Daoy (cell line): ENCODE measurements around the gene NAA40. TPM values are rescaled to one million over a fixed set of nuclear protein-coding genes. Genes with fewer than 3 reads are reported as not detected.

Source experiments
- DNase-seq: peaks from one replicate; pipeline ENCODE4 v3.0.0-alpha.2; 2015; ENCODE audit warnings: low read depth
- total RNA-seq: library from RNA; depleted of rRNA; stranded (reverse); fragments of >200 nt; shearing (Covaris generic); gene quantifications from 2 replicates; pipeline ENCODE4 v1.2.3, GENCODE V29; 2014

The NAA40 gene
- total RNA-seq, 1 experiment from 2014 or later: 12.6 TPM

DNA sequence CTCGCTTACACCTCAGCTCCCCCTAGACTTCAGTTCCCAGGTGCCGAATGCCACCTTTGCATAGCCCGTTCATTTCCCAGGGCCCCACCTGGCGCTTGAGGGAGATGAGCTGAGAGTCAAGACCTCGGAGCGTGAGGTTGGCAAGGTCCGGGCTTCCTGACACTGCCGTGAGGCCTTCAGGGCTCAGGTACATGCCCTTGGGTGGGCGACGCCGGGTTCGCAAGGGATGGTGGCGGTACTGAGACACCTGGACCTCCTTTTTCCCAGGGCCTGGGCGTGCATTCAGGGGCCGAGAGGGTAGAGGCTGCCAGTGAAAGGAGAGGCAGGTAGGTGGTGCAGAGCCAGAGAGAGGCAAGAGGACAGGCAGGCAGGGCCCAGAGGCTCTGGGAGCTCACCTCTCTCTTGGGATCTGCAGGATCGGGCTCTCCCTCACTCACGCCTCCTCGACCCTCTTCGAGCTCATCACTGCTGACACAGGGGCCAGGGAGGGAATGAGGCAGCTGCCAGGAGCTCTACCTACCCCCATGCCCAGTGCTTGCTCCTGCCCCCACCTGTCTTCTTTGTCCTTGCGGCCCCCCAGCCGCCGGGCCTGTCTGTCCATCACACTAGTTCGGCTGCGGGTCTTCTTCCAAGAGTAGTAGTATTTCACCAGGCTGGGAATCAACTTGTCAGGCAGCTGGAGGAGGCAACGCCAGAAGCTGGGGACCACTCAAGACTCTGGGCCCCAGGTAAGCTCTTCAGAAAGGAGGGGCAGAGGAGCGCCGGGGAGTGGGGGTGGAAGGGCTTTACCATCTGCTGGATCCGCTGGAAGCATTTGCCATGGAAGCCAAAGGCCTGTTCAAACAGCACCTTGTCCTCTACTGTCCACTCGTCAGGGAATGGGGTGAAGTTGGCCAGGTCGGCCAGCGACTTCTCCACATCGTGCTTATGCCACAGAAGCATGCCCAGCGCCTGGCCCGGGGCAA, 24.7 kb upstream of the NAA40 start:
- DNase-seq: no peak

- DNase-seq: no peak
These were observed 23.7 kb upstream of the NAA40 start for GRCh38 chr11:63914896-63915691.

GRCh38 chr11:63915961-63916836, 22.6 kb upstream of the NAA40 start:
- DNase-seq: peak; percentile 57

DNA sequence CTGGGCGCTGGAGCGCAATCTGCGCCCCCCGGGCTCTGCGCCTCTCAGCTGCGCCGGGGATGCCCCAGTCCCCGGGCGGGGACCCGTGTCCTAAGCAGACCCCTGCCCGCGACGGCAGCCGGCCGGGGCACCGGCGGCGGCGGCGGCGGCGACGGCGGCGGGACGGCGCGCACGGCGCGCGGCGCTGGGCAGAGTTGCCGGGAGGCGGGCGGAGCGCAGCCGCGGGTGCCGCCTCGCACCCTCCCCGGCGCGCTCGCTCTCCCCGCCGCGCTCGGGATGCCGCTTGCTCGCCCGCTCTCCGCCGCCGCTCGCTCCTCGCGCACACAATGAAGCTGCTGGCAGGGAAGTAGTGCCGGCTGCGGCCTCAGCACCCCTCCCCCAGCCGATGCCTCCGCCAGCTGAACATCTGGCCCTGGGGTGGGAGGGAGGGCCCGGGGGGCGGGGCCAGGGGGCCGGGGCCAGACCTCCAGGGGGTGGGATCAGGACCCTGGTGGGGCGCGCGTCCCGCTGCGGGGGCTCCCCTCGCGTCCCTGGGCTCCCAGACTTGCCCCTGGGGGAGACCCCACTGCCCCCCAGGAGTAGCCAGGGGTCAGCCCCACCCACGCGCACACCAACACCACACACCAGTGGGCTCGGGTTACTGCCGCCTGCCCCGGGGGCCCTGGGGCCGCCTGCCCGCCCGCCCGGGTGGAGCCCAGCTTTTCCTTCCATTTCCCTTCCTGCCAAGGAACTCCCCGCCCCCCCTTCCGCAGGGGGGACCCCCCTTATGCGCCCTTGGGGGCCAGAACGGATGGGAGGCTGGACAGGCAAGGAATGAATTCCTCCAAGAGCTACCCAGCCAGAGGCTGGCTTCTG, 21.7 kb upstream of the NAA40 start, which contains the start of gene RCOR2:
Gene RCOR2, minus strand, starts transcription at position 328 of the 855 bp plus-strand sequence. CDS start 708 bp downstream, outside the sequence.
- DNase-seq: peak; percentile 87

- DNase-seq: peak; percentile 53
These were observed 20.9 kb upstream of the NAA40 start for GRCh38 chr11:63917692-63918506.

DNA sequence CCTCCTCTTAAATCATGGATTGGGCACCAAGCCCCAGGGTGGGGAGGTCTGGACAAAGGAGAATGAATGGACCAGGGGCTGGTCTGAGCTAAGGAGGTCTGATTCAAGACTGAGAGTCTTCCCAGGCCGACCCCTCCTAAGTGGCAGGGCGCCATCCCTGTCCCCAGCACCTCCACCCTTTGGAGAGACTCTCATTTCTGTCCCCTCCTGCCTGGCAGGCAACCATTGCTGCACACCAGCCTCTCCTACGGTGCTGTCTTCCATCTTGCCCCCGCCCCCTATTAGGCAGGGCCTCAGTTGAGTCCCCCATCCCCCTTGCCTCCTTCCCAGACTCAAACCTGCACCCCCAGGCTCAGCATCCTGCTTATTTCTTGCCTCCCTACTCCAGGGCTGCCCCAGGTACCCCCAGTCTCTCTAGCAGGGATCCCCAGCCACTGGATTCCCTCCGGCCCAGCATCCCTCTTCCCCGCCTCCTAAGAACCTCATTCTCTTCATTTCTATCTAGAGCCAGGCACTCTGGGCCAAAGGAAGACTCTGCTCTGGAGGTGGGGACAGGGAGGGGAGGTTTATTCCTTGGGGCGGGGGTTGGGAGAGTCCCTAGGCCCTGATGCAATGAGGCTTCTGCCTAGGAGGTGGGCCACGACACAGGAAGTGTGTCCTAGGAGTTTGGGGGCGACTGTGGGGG, 20.2 kb upstream of the NAA40 start:
- no peak for DNase-seq

GRCh38 chr11:63919267-63920125, 19.3 kb upstream of the NAA40 start:
- DNase-seq: no peak

DNA sequence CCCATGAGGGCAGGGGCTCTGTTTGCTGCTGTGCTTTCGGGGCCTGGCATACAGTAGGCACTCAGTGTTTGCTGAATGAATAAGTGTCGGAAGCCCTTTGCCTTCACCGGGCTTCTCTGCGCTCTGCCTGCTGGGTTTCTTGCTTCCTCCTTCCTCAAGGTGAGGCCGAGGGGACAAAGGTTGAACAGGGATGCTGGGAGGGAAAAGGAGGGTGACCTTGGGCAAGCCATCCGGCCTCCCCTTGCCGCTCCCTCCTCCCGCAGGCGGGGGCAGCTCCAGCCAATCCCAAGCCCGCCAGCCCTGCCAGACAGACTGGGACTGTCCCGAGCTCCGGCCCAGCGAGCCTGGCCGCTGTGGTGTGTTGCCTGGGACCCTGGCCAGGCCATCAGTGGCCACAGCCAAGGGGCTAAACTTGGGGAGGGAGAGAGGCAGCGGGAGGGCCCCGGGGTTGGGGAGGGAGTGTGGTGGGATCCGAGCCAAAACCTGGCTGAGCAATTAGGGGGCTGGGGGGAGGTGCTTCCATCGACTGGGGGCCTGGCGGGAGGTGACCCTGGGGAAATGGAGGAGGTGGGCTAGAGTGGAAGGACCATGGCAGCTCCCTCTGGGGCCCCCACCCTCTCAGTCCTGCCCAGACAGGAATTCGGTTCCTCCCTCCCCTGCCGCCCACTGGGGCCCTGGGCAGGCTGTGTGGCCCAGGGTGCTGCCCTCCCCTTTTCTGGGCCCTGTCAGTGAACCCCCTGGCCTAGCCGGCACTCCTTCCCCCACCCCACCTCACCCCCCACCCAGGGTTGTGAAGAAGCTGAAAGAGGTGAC, 18.5 kb upstream of the NAA40 start:
- DNase-seq: no peak

GRCh38 chr11:63920939-63921417, 17.8 kb upstream of the NAA40 start:
- DNase-seq: no peak

GRCh38 chr11:63922673-63923192, 16.1 kb upstream of the NAA40 start:
- no peak for DNase-seq

DNA sequence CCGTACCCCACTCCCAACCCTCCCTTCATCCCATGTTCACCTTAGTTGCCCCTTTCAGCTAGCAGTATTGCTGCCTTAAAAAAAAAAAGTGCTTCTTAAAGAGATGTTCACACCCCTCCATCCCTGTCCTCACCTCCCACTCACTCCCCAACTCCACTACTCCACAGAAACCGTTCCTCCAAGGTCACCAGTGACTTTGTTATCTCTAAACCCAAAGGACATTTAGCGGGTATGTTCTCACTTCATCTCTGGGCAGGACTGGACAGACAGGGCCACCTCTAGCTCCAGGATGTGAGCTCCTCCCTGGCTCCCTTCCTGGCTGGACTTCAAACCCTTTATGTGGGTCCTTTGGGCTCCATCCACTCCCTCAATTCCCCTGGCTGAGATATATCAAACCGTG, 15.5 kb upstream of the NAA40 start:
- no peak for DNase-seq

DNA sequence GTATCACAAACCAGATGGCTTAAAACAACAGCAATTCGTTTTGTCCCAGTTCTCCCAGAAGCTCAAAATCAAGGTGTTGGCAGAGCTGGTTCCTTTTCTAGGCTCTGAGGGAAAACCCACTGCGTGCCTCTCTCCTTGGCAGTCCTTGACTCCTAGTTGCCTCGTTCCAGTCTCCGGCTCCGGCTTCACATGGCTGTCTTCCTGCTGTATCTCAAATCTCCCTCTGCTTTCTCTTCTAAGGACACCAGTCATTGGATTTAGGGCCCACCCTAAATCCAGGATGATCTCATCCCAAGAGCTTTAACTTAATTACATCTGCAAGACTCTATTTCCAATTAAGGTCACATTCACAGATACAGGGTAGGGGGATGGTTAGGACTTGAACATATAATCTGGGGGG, 9.2 kb upstream of the NAA40 start:
- no peak for DNase-seq

DNA sequence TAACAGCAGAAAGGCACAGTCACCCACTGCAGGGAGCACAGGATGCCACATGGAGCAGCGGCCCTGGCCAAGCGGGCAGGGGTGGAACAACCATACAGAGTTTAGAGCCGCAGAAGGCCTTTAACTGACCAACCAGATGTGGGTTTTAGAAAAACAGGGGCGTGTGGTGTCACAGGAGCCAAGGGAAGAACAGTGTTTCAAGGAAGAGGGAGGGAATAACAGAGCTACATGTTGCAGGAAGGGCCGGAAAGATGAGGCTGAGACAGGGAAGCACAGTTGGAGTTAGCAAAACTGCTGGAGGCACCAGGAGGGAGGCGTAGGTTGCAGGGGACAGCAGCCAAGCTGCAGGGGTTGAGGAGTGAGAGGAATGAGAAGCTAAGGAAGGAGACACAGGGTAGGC, 7.8 kb upstream of the NAA40 start:
- no peak for DNase-seq

DNA sequence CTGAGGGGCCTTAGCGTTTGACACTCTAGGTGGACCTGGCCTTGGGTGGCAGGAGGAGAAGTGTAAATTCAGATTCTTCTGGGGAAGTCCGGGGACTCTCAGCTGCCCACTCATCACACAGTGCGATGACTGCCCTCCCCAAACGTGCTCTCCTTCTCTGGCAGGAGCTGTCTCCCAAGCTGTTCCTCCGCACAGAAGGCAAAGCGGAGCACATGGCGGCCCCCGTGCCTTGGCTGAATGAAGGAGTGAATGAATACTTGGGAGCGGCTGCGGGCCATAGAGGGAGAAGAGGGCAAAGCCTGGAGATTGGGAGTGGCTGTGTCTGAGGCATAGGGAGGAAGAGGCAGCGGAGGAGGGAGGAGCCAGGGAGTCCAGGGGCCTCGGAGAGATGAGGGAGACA, 6.9 kb upstream of the NAA40 start:
- DNase-seq: no peak

- DNase-seq: no peak
These were observed 5.3 kb upstream of the NAA40 start for GRCh38 chr11:63933459-63933858.

GRCh38 chr11:63937713-63938478, 906 bp upstream of the NAA40 start:
- peak; percentile 49 for DNase-seq
